Measurements from ENCODE around the gene SMAD7. TPM values are rescaled to one million over a fixed set of nuclear protein-coding genes. Genes with fewer than 3 reads are reported as not detected.
A peak's percentile ranks its signal among the peaks of the same experiment; 100 is the strongest.

SMAD7 gene
- total RNA-seq, 2 donors from 2014 or later: 23.3 to 44.5 TPM

DNA sequence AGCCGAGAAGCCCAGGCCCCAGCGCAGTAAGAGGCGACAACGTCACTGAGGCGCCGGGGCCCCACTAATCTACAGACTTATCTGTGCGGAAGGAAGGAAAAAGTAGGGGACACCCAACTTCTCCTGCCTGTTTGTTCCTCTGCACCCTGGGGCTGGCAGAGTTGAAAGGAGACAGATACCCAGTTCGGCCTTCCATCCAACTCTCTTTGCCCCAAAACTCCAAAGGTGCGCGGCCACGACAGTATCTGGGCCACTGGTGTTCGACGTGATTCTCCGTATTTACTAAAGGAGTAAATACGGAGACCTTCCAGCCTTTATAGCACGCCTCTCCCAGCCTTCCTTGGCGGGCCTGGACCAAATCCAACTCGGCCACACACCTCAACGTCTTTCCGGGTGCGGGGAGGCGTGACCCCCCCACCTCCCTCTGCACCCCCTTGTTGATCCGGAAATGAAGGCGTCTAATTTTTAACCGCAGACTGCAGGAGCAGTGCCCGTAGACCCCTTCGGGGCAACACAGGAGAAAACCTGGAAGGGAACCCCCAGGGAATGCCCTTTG is 1.6 kb downstream of the SMAD7 start:
- ATAC-seq (no peak), DNase-seq (peak in 3 of 4 donors; percentile 46 to 56 (median 47))
- no peaks in the 10 kb centered on the region for H3K27me3 ChIP-seq
- H3K36me3 ChIP-seq (replicated peaks in 1 of 2; ENCODE audit: insufficient read depth in 1 of 2, low read depth in 2 of 2): no peaks in the 10 kb centered on the region
- no peaks in the 10 kb centered on the region for H3K9me3 ChIP-seq
- H3K4me3 ChIP-seq: peak overlapping the region; percentile 53
- whole genome bisulfite sequencing, 2 donors: 1 to 3% methylated on average over 27 of the region's 27 CpGs
- H3K4me1 ChIP-seq: peaks cover 50% of the 10 kb centered on the region
- H3K27ac ChIP-seq: peak overlapping the region; percentile 45 to 99 (median 88)
- TF ChIP-seq POLR2A (IDR thresholded peaks at IDR 0.05): no peak
- TF ChIP-seq, protein P1, sequence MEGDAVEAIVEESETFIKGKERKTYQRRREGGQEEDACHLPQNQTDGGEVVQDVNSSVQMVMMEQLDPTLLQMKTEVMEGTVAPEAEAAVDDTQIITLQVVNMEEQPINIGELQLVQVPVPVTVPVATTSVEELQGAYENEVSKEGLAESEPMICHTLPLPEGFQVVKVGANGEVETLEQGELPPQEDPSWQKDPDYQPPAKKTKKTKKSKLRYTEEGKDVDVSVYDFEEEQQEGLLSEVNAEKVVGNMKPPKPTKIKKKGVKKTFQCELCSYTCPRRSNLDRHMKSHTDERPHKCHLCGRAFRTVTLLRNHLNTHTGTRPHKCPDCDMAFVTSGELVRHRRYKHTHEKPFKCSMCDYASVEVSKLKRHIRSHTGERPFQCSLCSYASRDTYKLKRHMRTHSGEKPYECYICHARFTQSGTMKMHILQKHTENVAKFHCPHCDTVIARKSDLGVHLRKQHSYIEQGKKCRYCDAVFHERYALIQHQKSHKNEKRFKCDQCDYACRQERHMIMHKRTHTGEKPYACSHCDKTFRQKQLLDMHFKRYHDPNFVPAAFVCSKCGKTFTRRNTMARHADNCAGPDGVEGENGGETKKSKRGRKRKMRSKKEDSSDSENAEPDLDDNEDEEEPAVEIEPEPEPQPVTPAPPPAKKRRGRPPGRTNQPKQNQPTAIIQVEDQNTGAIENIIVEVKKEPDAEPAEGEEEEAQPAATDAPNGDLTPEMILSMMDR (IDR thresholded peaks at IDR 0.05): no peak
- intact Hi-C loops (cut with DNase I): loop anchor here (5.0 kb wide), 1 partner anchor 172 kb away; no protein-coding TSS in a partner anchor

DNA sequence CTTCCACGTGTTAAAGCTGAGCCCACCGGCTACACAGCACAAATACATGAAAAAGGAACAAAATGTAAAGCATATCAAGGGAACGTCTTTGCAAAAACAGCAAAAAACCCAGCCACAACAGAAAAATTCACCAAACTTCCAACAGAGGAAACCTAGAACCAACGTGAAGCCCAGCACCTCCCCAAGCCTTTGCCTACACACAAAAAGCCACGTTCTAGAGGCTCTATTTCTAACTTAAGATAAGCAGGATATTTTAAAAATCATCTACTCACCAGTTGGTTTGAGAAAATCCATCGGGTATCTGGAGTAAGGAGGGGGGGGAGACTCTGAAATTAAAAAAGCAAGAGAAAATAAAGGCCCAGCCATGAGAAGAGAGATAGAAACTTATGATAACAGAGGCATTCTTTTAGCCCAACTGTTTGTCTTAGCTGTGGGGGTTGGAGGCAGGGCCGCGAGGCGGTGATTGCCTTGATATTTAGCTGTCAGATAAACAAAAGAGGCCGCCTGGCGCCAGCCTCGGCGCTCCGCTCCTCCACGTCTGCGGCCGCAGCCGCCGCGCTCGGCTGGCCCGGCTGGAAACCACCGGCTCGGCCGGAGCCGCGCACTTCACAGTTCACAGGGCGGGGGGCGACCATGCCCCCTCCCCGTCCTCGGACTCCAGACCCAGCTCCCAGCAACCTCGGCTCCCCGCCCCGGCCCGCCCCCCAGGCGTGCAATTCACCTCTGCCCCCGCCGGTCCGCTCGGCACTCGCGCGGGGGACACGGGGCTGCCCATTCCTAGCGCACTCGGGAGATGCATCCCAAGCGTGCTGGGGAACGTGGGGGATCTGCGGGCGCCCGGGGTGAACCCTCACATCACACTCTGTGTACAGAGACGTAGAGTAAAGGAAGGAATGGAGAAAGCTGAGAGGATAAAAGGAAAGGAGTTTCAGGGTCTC is 2.4 kb downstream of the SMAD7 start:
- H3K27me3 ChIP-seq: no peaks in the 10 kb centered on the region
- H3K9me3 ChIP-seq: no peaks in the 10 kb centered on the region
- H3K4me1 ChIP-seq: peaks cover 54% of the 10 kb centered on the region
- WGBS, 2 donors: 4 to 5% methylated on average over 27 to 51 of the region's 52 CpGs
- H3K36me3 ChIP-seq (replicated peaks in 1 of 2; ENCODE audit: insufficient read depth in 1 of 2, low read depth in 2 of 2): no peaks in the 10 kb centered on the region
- ATAC-seq: no peak
- H3K27ac ChIP-seq: peak overlapping the region; percentile 45 to 99 (median 88)
- peak in 1 of 3 donors; percentile 16 for TF ChIP-seq POLR2A (IDR thresholded peaks at IDR 0.05)
- TF ChIP-seq, protein P1 (IDR thresholded peaks at IDR 0.05): peak in 1 of 7 experiments; percentile 8
- H3K4me3 ChIP-seq: peak overlapping the region; percentile 53
- peak; percentile 56 to 71 (median 60) for DNase-seq
- intact Hi-C loops (cut with DNase I): loop anchor here (5.0 kb wide), 1 partner anchor 171 kb away; no protein-coding TSS in a partner anchor

DNA sequence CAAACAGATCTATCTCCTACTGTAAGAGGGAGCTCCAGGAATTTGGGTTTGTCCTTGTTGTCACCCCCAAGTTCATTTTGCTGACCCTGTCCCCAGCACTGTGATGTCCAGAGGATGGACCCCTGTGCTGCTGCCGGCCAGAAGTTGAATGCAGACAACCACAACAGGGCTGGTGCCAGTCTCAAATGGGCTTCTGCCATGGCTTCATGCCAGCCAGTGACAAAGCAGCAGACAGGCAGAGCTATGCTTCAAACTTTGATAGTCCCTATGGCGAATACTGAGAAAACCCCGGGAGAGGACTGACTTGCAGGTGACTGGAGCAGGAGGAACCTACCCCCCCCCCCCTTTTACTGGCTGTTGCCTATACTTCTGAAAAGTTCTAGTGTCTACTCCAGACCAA is 3.2 kb downstream of the SMAD7 start:
- Histone ChIP-seq H3K4me1 (peaks cover 57% of the 10 kb centered on the region), H3K9me3 (no peaks in the 10 kb centered on the region), H3K4me3 (peak overlapping the region in 1 of 2 donors; percentile 53), H3K36me3 (replicated peaks in 1 of 2; ENCODE audit: insufficient read depth in 1 of 2, low read depth in 2 of 2) (no peaks in the 10 kb centered on the region), H3K27me3 (no peaks in the 10 kb centered on the region), H3K27ac (peak overlapping the region; percentile 53 to 99 (median 88))
- intact Hi-C loops (cut with DNase I): loop anchor here (5.0 kb wide), 1 partner anchor 170 kb away; no protein-coding TSS in a partner anchor
- TF ChIP-seq POLR2A (IDR thresholded peaks at IDR 0.05): no peak
- TF ChIP-seq, protein P1 (IDR thresholded peaks at IDR 0.05): no peak
- DNase-seq (peak; percentile 37 to 60 (median 46)), ATAC-seq (no peak)
- WGBS, 2 donors: 18 to 23% methylated on average over 3 of the region's 3 CpGs

DNA sequence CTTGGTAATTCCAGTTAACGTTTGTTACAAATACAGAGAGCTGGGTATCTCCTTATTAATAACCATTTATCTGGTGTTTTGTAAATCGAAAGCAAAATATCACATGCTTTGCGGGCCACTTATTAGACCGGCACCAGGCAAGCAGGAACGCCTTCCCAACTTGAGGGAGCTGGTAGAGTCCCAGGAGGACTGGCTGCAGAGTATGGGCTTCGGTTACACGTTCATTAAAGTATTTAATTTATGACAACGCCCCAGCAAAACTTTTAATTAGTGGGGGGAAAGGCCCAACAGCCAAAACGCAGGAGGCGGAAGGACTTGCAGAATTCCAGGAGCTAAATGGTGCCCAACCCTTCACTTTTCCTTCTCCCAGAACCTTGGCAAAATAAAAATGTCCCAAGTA is 3.7 kb downstream of the SMAD7 start:
- WGBS, 2 donors: 49 to 55% methylated on average over 10 of the region's 10 CpGs
- no peak overlapping the region for H3K4me3 ChIP-seq
- no peaks in the 10 kb centered on the region for H3K27me3 ChIP-seq
- H3K36me3 ChIP-seq (replicated peaks in 1 of 2; ENCODE audit: insufficient read depth in 1 of 2, low read depth in 2 of 2): no peaks in the 10 kb centered on the region
- H3K9me3 ChIP-seq: no peaks in the 10 kb centered on the region
- DNase-seq: no peak
- ATAC-seq: no peak
- peaks cover 62% of the 10 kb centered on the region for H3K4me1 ChIP-seq
- H3K27ac ChIP-seq: peak overlapping the region; percentile 53 to 99 (median 88)
- no peak for TF ChIP-seq POLR2A (IDR thresholded peaks at IDR 0.05)
- TF ChIP-seq, protein P1 (IDR thresholded peaks at IDR 0.05): no peak
- intact Hi-C loops (cut with DNase I): loop anchor here (5.0 kb wide), 1 partner anchor 170 kb away; no protein-coding TSS in a partner anchor

All from body of pancreas (tissue), 4 donors.